Kidney tubule cell (primary cell): ENCODE data around the gene HAT1.

Experiments used
- DNase-seq: peaks from one replicate; pipeline ENCODE4 v3.0.0-alpha.2; 2018; ENCODE audit warnings: low spot score

The HAT1 gene

GRCh38 chr2:171919453-171919852 lies 2.8 kb upstream of the HAT1 start:
- no peak for DNase-seq

DNA sequence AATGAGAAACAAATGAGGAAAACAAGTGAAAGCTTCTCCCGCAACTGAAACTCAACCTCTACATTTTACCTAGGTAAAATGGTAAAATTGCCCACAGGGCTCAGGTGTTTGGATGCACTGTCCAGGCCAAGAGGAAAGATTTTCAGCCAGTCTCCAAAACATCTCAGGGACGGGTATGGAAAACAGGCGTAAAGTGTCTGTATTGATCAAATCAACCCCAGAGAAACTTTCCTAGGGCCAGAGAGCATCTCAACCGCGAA lies 361 bp upstream of the HAT1 start:
- no peak for DNase-seq

- peak; percentile 29 for DNase-seq
These were observed 945 bp downstream of the HAT1 start for GRCh38 chr2:171923206-171923605.

DNA sequence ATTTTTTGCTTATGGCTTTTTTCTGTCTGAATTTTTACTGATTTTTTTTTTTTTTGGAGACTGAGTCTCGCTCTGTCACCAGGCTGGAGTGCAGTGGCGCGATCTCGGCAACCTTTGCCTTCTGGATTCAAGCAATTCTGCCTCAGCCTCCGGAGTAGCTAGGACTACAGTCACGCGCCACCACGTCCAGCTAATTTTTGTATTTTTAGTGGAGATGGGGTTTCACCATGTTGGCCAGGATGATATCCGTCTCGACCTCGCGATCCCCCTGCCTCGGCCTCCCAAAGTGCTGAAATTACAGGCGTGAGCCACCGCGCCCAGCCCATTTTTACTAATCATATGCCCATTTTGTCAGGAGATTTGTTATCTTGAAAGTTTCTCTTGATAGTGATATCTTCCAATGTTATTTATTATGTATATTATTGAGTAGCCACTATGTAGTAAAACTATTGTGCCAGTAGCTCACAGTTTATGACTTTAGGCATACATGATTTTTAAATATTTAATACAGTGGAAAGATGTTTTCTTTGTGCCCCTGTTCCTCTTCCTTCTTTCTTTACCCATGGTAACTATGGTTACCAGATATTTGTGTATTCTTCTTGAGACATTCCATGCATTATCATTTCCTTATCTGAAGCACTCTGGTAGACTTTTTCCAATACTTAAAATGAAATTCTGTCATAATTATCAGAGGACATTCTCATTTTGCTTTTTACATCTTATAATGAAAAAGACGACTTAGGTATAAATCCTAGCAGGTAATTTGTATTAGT lies 2.1 kb downstream of the HAT1 start:
- DNase-seq: peak; percentile 2

GRCh38 chr2:171930385-171930784 lies 8.1 kb downstream of the HAT1 start:
- DNase-seq: no peak

GRCh38 chr2:171939058-171939742 lies 16.9 kb downstream of the HAT1 start:
- no peak for DNase-seq

DNA sequence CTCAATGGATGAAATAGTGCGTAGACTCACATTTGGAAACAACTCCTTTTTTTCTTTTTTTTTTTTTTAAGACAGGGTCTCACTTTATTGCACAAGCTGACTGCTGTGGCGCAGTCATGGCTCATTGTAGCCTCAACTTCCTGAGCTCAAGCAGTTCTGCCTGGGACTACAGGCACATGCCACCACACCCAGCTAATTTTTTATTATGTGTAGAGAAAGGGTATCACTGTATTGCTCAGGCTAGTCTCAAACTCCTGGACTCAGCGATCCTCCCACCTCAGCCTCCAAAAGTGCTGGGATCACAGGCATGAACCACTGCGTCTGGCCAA lies 17.4 kb downstream of the HAT1 start:
- DNase-seq: no peak

DNA sequence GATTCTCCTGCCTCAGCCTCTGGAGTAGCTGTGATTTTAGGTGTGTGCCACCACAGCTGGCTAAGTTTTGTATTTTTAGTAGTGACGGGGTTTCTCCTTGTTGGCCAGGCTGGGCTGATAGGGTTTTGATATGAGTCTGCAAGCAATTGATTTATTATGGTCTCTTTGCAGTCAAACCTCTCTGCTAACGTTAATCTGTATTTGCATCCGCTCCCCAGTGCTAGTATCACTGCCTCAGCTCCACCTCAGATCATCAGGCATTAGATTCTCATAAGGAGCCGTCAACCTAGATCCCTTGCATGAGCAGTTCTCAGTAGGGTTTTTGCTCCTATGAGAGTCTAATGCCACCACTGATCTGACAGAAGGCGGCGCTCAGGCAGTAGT lies 19.0 kb downstream of the HAT1 start:
- DNase-seq: no peak

GRCh38 chr2:171943869-171944268 lies 21.6 kb downstream of the HAT1 start:
- DNase-seq: no peak

GRCh38 chr2:171952276-171952675 lies 30.0 kb downstream of the HAT1 start:
- no peak for DNase-seq

- DNase-seq: no peak
These were observed 30.5 kb downstream of the HAT1 start for GRCh38 chr2:171952748-171953147.

- DNase-seq: no peak
These were observed 34.0 kb downstream of the HAT1 start for GRCh38 chr2:171956135-171956825.

GRCh38 chr2:171957061-171957460 lies 34.8 kb downstream of the HAT1 start:
- peak; percentile 16 for DNase-seq

DNA sequence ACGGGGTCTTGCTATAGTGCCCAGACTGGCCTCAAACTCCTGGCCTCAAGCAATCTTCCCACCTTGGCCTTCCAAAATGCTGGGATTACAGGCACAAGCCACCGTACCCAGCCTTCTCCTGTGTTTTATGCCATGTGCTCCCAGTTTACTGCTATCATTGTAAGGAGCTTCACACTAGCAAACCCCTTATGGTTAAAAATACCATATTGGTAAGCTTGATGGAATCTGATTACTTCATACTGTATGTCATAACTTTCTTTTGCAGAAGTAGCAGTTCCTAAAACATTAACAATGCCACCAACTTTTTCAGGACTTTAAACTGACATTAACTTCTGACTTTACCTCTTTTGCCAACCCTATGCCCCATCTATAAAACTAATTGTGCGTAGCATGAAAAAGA lies 36.2 kb downstream of the HAT1 start:
- peak; percentile 37 for DNase-seq

DNA sequence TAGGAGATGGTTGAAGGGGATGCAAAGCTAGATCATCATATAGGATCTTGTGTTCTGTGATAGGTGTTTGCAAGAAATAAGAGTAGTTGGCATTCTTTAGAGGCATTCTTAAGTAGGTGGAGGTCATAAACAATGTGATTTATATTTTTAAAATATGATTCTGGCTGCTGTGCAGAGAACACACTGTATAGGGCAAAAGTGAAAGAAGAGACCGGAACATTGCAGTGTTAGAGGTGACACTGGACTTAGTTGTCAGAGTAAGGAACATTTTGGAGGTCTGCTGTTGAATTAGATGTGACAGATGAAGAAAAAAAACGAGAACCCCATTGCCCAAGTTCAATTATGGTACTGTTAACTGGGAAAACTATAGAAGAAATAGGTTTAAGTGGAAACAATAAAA lies 37.7 kb downstream of the HAT1 start:
- no peak for DNase-seq

- DNase-seq: no peak
These were observed 38.3 kb downstream of the HAT1 start for GRCh38 chr2:171960570-171960969.

- DNase-seq: no peak
These were observed 40.9 kb downstream of the HAT1 start for GRCh38 chr2:171963198-171963597.

- no peak for DNase-seq
These were observed 42.0 kb downstream of the HAT1 start for GRCh38 chr2:171964308-171964707.

DNA sequence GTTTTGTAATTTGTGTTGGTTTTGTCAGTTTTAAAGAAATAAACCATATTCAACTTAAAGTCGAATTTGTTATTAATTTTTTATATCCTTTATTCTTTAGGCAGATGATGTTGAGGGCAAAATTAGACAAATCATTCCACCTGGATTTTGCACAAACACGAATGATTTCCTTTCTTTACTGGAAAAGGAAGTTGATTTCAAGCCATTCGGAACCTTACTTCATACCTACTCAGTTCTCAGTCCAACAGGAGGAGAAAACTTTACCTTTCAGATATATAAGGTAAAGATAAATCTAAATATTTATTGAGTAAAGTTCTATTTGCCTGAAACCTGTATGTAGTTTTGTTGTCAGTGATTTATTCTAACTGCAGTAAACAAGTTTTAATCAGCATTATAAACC lies 43.0 kb downstream of the HAT1 start:
- DNase-seq: no peak

DNA sequence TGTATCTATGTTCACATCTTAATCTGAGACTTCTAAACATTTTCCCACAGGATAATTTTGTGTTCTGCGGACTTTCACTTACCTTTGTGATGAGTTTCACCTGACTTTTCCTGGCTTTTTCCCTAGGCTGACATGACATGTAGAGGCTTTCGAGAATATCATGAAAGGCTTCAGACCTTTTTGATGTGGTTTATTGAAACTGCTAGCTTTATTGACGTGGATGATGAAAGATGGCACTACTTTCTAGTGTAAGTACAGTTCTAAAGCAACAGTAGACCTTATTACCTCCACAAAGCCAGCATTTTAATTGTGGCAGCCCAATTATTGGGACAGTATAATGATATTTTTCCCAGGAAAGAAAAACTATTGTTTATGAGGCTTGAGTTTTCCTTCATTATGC lies 43.4 kb downstream of the HAT1 start:
- DNase-seq: no peak

- no peak for DNase-seq
These were observed 44.0 kb downstream of the HAT1 start for GRCh38 chr2:171966235-171966634.

- no peak for DNase-seq
These were observed 44.4 kb downstream of the HAT1 start for GRCh38 chr2:171966688-171967087.

DNA sequence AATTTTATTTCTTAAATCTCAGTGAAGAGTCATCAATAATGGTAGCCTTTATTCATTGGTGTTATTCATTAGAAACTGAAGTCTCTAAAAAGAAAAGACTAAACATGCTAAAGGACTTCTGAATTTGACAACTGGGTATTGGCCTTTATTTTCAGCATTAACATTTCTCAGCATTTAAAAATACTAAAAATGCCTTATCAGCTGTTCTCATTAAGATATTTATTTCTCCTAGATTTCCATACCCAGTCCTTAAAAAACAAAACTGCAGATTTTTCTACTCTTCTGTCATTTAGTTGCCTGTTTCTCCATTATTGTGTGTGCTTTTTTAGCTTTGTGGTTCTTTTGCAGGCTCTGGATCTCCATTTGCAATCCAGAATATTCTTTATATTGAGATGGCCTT lies 46.2 kb downstream of the HAT1 start:
- DNase-seq: no peak
